GM19468 (cell line): Measurements from ENCODE around the gene BRF1.

Source experiments
- ATAC-seq: cut with Tn5 transposase; IDR thresholded peaks from one replicate; pipeline ENCODE4 v1.9.1; 2021; ENCODE audit warnings: mild to moderate bottlenecking, moderate library complexity, moderate number of reproducible peaks; ENCODE audit not compliant: unreplicated experiment; ENCODE audit errors: extremely low read depth

The BRF1 gene

DNA sequence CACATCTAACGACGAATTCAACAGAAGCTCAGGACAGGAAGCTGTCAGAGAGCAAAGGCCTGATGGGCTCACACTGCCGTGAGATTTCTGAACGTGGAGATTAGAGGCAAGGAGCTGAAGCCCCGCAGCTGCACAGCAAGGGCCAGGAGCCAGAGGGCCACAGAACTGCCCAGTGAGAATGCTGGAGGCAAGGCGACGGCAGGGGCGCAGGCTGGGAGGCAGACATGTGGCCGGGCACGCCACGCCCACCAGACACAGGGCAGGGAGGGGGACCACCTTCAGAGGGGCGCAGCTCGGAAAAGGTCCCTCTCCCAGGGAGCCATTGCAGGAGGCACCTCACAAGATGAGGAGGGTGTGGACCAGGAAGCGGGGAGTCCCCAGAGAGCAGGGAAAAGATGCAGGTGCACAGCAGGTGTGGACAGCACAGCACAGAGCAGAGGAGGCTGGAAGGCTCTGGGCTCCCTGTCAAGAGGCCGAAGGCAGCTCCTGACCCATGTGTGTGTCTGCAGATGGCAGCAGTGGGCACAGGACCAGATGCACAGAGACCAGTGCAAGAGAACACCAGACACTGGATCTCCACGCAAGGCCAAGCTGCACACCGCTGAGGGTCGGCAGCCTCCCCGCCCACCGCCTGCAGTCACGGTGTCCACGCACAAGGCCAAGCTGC, 29.4 kb downstream of the BRF1 start:
- ATAC-seq, result no peak

DNA sequence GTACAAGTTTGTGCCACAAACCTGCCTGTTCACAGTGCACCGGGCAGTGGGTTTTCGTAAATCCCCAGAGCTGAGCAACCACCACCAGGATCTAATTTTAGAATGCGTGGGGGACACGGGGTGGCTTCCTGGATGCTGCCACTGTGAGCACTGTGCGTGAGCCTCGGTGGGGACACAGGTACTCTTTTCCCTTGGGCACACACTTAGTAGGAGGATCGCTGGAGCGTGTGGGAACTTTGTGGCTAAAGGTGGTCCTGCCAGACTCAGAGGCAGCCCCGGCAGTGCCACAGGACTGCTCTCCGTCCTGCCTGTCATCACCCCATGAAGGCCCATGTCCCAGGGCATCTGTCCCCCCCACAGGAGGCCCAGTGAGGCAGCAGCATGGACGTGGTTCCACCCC, 31.4 kb downstream of the BRF1 start:
- no peak for ATAC-seq

DNA sequence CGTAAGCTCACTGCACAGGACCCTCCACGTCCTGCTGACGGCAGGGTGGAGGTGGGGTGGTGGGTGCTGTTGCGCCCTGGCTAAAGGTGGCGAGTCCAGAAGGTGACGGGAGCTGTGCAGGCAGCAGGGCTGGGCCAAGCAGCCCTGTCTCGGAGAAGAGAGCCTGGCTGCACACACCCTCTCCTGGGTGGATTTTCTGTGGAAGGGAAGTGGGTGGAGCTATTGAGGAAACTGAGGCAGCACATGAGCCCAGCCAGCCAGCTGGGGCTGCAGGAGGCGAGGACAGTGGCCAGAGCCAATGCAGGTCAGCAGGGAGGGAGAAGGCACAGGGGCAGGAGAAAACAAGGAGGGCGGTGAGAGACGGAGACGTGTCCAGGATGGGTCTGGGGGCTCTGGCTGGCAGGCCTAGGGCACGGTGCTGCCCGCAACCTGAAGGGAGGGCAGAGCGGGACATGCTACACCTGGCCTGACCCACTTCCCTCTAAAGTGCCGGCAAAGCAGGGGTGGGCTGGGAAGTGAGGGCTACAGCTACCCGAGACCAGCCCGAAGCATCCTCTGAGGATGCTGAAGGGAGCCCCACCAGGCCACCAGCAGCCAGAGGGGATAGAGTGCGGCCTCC, 32.0 kb downstream of the BRF1 start:
- no peak for ATAC-seq

GRCh38 chr14:105267820-105268548, 32.8 kb downstream of the BRF1 start:
- ATAC-seq, result no peak

GRCh38 chr14:105261781-105262180, 39.0 kb downstream of the BRF1 start:
- no peak for ATAC-seq

- ATAC-seq, result no peak
Observed at GRCh38 chr14:105260959-105261358, 39.8 kb downstream of the BRF1 start.

- no peak for ATAC-seq
Observed at GRCh38 chr14:105258846-105259245, 42.0 kb downstream of the BRF1 start.

- ATAC-seq, result no peak
Observed at GRCh38 chr14:105257464-105257863, 43.3 kb downstream of the BRF1 start.

DNA sequence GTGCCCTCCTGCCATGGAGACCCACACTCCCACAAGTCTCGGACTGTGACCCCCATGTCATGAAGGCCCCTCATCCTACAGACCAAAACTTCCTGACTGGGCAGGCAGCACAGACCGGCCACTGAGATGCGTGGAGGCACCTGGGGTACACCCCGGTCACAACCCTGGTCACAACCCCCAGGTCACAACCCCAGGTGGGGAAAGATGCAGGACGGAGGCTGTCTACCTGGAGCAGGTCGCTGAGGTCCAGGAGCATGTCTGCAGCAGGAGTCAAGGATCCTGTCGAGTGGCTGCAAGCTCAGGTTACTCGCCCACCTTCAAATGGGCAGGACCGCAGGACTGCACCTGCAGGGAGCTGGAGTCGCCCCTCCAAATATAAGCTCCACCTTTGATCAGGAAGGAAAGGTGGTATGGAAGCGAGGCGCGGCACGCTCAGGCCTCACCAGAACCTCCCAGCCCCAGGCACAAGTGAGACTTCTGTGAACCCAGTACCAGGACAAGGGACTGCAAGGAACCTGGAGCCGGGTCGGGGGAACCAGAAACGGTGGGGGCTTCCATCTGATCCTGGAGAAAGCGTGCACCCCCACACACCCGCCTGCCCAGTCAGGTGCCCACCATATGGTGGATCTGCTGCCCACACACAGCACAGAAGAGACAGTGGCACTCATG, 44.4 kb downstream of the BRF1 start:
- no peak for ATAC-seq

DNA sequence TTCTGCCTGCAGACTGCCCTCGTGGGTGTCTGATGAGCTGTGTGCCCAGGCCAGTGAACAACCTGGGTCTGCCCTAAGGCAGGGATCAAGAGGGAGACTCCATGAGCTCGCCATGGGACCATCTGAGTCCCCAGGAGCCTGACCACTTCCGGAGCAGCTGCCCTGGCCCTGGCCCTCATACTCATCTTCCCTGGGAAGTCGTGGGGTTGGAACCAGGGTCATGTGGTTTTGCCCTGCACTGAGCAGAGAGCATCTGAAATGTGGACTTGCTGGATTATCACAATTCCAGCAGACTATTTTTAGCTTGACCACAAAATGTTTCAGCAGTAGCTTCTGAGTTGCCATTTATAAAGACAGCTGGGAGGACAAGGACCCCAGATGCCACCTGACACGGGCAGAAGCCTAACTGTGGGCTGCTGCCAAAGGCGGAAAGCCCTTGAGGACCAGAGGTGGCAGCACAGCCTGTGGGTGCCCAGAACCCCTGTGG, 45.7 kb downstream of the BRF1 start:
- no peak for ATAC-seq

GRCh38 chr14:105253329-105253682, 47.5 kb downstream of the BRF1 start:
- ATAC-seq, result no peak

DNA sequence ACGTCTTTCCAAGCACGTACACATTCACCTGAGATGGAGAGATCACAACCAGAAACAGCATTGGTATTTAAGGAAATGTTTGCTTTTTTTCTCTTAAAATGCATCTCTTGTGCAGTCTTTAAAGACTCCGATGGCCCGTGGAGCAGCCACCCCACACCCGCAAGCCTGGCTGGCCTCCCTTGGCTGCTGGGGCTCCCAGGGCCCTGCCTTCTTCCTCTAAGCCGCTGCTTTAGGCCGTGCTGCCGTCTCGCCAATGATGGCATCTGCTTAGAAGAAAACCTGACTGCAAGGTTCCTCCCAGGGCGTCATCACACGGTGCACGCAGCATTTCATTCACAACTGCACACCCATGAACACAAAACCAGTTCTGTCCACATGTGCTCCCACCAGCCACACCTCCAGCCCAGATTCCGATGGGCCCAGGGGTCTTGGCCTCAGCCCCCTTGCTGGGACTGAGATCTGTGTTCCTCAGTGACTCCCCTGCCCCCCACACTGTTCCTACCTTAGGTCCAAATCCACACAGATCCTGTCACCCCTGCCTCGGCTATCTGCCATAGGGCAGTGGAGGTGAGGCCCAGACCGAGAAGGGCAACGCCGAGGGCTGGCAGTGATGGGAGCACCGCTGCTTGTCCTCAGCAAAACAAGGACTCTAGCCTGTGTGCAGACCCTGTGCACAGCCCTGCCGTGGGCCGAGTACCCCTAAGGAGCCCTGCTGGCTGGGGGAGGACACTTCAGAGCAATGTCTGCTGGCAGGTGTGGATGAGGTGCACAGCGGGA, 48.1 kb downstream of the BRF1 start:
- ATAC-seq, result no peak

- no peak for ATAC-seq
Observed at GRCh38 chr14:105251920-105252319, 48.9 kb downstream of the BRF1 start.

GRCh38 chr14:105250986-105251385, 49.8 kb downstream of the BRF1 start:
- no peak for ATAC-seq

- no peak for ATAC-seq
Observed at GRCh38 chr14:105250008-105250366, 50.8 kb downstream of the BRF1 start.

- no peak for ATAC-seq
Observed at GRCh38 chr14:105249182-105250007, 51.4 kb downstream of the BRF1 start.

- peak; percentile 89 for ATAC-seq
Observed at GRCh38 chr14:105248368-105249181, 52.2 kb downstream of the BRF1 start, which contains the start of gene BTBD6. Gene BTBD6, plus strand, starts transcription at chr14:105248533. Its CDS starts 179 bp downstream, at chr14:105248712.

DNA sequence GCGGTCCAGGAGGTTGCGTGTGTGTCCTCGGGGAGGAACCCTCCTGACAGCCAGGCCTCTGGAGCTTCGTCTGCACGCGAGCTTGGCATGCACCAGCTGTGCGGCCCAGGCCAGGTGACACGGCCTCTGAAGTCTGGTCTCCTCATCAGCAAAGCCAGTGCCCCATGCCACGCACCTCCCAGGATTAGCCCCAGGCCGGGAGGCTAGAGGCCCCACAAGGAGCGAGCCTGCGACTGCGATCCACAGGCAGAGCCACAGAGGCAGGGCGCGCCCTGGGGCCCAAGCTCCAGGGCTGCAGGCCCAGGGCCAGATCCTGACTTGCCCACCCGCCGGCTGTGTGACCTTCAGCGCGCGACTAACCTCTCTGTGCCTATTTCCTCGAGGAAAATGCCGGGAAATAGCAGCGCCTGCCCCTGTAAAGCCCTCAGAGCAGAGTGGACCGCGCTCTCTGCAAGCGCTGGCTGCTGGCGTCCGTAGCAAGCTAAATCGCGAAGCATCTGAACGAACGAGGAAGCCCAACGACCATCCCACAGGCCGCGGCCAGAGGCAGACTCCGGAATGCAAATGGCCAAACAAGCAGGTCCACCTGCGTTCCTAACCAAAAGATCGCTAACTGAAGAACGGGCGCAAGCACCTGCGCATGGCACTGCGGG, 53.0 kb downstream of the BRF1 start:
- ATAC-seq, result no peak
